Measurements from ENCODE around the gene TRAF1. TPM values are rescaled to one million over a fixed set of nuclear protein-coding genes. Genes with fewer than 3 reads are reported as not detected.
A peak's percentile ranks its signal among the peaks of the same experiment; 100 is the strongest.

Gene TRAF1
- total RNA-seq, 1 donor from 2014 or later: 3.0 TPM

- ATAC-seq (no peak), DNase-seq (ENCODE audit: low spot score) (no peak)
Measured at GRCh38 chr9:120911295-120911837, 15.2 kb downstream of the TRAF1 start.

DNA sequence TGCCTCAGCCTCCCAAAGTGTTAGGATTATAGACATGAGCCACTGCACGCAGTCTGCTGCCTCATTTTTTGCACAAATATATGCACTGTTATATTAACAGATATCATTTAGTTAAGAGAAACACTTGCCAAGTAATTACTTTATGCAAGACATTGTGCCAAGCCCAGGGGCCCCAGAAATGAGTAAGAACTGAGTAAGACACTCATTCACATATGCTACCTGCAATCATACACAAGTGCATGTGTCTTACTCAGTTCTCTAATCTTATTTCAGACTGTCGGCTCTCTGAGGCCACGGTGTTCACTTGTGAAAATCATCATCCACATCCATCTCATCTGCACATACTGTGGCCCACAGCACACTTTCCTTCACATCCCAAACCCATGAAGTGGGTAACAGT is 16.0 kb downstream of the TRAF1 start:
- no peak for DNase-seq (ENCODE audit: low spot score)
- no peak for ATAC-seq

DNA sequence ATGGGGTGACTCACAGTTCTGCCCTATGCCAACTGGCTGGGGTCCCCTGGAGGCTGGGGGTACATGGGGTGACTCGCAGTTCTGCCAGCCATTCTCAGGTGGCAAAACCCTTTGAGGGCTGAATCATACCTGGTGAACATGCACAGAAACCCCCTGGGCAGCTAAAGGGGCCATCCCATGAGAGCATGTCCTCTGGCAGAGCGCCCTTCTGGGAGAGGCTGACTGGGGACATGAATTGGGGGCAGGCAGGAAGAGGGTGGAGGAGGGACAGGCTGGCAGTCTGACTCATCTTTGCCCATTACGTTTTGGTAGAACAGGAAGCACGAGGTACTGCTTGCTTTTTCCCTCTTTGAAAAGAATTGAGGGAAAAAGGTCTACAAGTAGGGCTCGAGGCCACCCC is 16.7 kb downstream of the TRAF1 start:
- ATAC-seq: no peak
- no peak for DNase-seq (ENCODE audit: low spot score)

GRCh38 chr9:120905315-120906164 is 21.1 kb downstream of the TRAF1 start:
- ATAC-seq: no peak

GRCh38 chr9:120904978-120905301 is 21.7 kb downstream of the TRAF1 start:
- ATAC-seq: no peak
- DNase-seq (ENCODE audit: low spot score): no peak

More at GRCh38 chr9:120905315-120906164, 21.1 kb downstream of the TRAF1 start:
- DNase-seq (ENCODE audit: low spot score): no peak

DNA sequence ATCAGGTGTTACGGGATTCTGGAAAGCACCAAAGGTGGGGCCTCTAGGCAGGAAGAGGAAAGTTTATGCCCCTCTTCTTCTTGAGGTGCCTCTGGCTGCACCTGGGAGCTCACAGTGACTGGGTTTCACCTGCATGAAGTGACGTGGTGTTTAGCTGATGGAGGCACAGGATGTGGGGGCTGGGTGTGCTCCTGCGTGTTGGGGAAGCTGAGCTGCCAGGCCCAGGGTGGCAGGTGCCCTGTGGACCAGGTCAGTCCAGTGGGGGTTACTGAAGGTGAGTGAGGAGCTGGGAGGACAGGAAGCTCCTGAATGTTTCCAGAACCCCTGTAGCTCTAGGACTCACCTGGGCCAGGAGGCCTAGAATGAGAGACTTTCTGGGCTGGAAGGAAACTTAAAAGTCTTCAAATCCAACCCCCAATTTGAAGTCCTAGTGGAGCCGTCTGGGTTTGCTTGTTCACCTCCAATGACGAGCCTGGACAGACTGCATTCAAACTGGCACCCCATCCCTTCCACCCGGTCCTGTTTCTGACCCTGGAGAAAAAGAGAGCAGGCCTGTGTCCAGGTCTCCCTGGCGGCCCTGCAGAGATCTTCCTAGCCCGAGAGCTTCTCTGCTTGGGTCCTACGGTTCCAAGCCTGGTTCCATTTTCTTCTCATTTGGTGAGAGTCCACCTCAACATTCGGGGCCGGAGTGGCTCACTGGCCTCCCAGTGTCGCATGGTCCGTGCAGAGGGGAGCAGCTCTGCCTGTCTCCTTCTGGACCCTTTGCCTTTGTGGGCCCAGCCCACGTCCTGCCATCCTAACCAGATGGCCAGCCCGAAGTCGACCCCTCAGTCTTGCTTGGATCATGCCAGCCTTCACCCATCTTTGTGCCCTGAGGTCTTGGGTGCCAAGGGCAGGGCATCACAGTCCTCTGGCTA is 22.3 kb downstream of the TRAF1 start:
- DNase-seq (ENCODE audit: low spot score) (no peak), ATAC-seq (no peak)

GRCh38 chr9:120902569-120903535 is 23.7 kb downstream of the TRAF1 start:
- ATAC-seq (no peak), DNase-seq (ENCODE audit: low spot score) (no peak)

DNA sequence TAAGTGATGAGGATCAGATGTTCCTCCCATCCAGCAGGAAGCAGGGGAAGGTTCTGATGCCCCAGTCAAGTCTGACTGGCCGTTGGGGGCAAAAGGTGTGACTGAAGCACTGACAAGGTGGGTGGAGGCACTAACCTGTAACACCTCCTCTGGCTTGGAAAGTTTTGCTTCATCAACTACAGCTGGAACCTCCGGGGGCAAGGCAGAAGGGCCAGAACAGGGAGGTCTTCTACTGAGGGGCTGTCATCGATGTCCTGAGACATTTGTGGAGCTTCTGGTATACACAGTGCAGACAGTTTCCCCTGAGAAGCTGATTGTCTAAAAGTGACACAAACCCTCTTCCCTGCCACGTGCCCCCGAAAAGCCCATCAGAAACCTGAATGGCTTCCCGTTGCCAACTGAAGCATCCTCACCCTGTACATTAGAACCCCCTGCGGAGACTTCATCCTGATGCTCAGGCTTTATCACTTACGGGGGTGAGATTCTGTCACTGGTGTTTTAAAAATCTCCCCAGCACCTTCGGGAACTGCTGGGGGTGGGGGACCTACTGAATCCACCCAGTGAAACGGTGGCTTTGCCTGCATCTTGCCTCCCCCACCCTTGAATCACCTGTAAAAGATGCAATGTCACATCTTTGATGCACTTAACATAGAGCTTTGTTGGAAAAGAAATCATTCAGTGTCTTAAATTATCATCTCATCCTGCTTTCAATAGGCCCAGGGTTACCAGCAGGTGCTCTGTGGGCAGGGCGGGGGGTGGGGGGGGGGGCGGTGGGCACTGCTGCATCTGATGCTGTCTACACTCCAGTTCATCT is 24.6 kb downstream of the TRAF1 start:
- no peak for ATAC-seq

DNA sequence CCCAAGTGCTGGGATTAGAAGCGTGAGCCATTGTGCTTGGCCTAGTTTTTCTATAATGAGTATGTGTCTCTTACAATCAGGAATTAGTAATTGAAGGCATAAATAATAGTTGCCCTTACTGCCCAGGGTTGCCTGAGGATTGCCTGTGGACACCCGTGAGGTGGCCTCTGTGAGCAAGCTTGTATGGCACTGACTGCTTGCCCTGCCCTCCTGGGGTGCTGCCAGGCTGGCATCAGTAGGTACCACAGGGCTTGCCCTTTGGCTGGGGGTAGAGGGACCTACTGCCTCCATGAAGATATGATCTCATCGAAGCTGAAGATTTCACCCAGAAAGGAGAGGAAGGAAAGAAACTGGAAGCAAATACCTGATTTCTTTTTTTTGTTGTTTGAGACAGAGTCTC is 25.8 kb downstream of the TRAF1 start:
- ATAC-seq (peak; percentile 38), DNase-seq (ENCODE audit: low spot score) (no peak)

More for the DNA sequence above, 24.6 kb downstream of the TRAF1 start:
- no peak for DNase-seq (ENCODE audit: low spot score)

DNA sequence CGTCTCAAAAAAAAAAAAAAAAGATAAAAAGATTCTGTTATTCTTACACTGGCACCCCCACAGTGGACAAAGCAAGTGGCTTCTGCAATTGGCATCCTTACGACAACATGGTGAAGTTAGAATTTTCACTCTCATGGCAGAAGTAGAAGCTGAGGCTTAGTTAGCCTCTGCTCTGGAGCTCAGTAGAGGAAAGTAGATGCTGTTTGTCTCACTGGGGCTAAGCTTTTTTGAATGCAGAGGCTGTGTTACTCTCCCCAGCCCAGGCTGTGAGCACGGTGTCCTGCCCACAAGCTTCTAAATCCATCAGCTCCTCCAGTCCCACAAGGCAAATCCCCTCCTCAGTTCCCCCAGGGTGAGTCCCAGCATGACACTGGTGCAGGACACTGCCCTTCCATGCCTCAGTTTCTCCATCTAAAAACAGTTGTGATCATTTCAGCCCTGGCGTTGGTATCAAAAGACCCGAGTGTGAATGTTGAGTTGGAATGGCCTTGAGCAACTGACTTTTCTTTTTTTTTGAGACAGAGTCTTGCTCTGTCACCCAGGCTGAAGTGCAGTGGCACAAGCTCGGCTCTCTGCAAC is 27.0 kb downstream of the TRAF1 start:
- DNase-seq (ENCODE audit: low spot score): no peak
- ATAC-seq: no peak

GRCh38 chr9:120898396-120898795 is 28.2 kb downstream of the TRAF1 start:
- no peak for ATAC-seq
- no peak for DNase-seq (ENCODE audit: low spot score)

GRCh38 chr9:120895951-120896350 is 30.6 kb downstream of the TRAF1 start:
- ATAC-seq: no peak
- DNase-seq (ENCODE audit: low spot score): no peak

DNA sequence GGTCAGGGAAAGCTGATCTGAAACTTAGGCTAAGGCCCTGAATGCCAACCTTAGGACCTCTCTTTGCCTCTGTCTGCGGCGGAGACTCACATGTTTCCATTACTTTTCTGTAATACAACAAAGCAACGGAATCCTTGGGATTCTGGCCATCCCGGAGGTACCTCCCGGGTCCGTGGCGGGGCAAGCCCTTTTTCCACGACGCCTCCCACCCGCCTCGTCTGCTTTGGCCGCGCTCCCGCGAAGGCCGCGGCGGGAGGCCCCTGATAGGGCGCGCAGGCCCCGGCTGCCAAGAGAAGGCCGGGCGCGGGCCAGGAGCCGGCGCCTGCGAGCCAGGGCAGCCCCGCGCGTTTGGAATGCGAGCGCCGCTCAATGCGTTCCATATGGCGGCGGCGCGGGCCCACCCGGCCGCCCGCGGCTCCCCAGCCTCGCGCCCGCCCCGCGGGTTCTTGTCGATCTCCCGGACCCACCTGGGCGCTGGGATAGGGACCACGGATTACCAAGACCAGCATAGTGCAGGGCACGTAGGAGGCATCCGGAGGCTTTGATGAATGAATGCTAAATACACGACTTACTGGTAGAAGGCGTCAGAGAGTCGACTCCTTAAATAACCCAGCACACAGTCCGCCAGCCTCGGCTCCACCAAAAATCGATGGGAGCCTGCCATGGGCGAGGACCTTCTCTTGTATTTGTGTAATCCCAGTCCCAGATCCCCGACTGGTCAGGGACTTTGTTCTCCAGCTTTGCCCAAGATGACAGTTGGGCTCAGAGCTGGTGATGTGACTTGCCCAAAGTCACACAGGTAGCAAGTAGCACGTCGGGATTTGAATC is 32.1 kb downstream of the TRAF1 start:
- ATAC-seq (peak; percentile 63), DNase-seq (ENCODE audit: low spot score) (no peak)

DNA sequence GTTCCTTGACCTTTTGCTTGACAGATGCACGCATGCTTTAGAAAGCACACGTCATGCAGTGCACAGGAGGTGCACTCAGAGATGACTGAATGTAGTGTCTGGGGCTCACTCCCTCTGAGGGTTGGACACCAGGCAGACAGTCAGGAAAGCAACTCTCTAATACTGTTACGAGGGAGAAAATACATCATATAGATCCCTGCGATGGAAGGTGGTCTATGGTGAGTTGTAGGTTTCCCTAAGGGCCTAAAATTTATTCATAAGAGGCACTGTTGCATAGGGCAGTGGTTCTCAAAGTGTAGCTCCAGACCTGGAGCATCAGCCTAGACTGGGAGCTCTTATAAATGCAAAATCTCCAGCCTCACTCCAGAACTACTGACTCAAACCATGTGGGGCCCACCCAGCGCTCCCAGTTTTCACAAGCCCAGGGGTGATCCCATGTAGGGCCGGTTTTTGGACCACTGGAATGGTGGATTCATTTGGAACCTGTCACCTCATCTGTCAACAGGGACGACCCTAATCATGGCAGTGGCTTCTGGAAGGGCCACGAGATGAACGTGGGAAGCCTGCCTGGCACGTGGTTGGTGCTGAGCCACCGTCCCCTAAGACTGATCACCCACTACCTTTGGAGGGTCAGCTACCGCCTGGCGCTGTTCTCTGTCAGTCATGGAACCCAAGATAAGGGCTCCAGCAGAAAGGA is 32.8 kb downstream of the TRAF1 start:
- DNase-seq (ENCODE audit: low spot score) (no peak), ATAC-seq (no peak)

- no peak for ATAC-seq
- no peak for DNase-seq (ENCODE audit: low spot score)
Measured at GRCh38 chr9:120892748-120893610, 33.6 kb downstream of the TRAF1 start.

- DNase-seq (ENCODE audit: low spot score) (no peak), ATAC-seq (no peak)
Measured at GRCh38 chr9:120891884-120892747, 34.5 kb downstream of the TRAF1 start.
